SJCRH30 (cell line): ENCODE measurements around the gene PPP1R1C. TPM values are rescaled to one million over a fixed set of nuclear protein-coding genes. Genes with fewer than 3 reads are reported as not detected.
A peak's percentile ranks its signal among the peaks of the same experiment; 100 is the strongest.
"Not testable (repeated sequence)": the region's sequence is repeated elsewhere in the genome, so short reads cannot be mapped to it uniquely, and the experiment has no call there.

Experiments used
- DNase-seq, 2 experiments: peaks; one replicate each; pipeline ENCODE4 v3.0.0-alpha.2; 2015 to 2020
- H3K27ac ChIP-seq: fragments of 250-450 bp; sonication (Bioruptor Pico); 2 replicates; pipeline ENCODE4 v1.5.1; 2020; ENCODE audit warnings: mild to moderate bottlenecking, moderate library complexity
- H3K27me3 ChIP-seq: fragments of 250-450 bp; sonication (Bioruptor Pico); 2 replicates; pipeline ENCODE4 v1.5.1; 2020; ENCODE audit warnings: mild to moderate bottlenecking, moderate library complexity
- H3K36me3 ChIP-seq: fragments of 250-450 bp; sonication (Bioruptor Pico); 2 replicates; pipeline ENCODE4 v1.5.1; 2020; ENCODE audit warnings: mild to moderate bottlenecking, moderate library complexity
- H3K4me1 ChIP-seq: fragments of 250-450 bp; sonication (Bioruptor Pico); 2 replicates; pipeline ENCODE4 v1.5.1; 2020; ENCODE audit warnings: mild to moderate bottlenecking, moderate library complexity
- H3K4me3 ChIP-seq: fragments of 250-450 bp; sonication (Bioruptor Pico); 2 replicates; pipeline ENCODE4 v1.5.1; 2020; ENCODE audit warnings: mild to moderate bottlenecking, moderate library complexity
- H3K9me3 ChIP-seq: fragments of 250-450 bp; sonication (Bioruptor Pico); replicated peaks from 2 replicates; pipeline ENCODE4 v1.5.1; 2020; ENCODE audit warnings: mild to moderate bottlenecking, moderate library complexity
- total RNA-seq: library from RNA; depleted of rRNA; stranded (reverse); fragments of >200 nt; shearing (Covaris generic); gene quantifications from 2 replicates; pipeline ENCODE4 v1.2.3, GENCODE V29; 2014

The PPP1R1C gene
- total RNA-seq, 1 experiment from 2014 or later: not detected

DNA sequence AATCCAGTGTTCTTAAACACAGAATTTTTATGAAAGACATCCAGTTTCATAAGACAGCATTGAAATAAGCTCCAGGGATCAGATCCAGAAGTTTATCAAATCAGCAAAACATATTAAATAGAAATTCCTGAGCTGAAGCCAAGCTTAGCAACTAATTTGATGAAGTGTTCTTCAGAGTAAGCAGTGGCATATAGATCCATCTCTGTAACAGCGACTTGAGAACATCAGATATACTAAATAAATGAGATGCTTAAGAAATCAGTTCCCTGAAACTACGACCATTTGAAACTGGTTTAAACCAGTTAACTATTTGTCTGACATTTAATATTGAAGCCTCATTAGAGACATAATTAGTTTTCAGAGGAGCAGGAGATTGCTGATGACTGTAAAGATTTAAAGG, 34.1 kb downstream of the PPP1R1C start:
- Histone ChIP-seq H3K27ac (no peak overlapping the region), H3K27me3 (no peaks in the 10 kb centered on the region), H3K9me3 (peaks cover 5% of the 10 kb centered on the region)

DNA sequence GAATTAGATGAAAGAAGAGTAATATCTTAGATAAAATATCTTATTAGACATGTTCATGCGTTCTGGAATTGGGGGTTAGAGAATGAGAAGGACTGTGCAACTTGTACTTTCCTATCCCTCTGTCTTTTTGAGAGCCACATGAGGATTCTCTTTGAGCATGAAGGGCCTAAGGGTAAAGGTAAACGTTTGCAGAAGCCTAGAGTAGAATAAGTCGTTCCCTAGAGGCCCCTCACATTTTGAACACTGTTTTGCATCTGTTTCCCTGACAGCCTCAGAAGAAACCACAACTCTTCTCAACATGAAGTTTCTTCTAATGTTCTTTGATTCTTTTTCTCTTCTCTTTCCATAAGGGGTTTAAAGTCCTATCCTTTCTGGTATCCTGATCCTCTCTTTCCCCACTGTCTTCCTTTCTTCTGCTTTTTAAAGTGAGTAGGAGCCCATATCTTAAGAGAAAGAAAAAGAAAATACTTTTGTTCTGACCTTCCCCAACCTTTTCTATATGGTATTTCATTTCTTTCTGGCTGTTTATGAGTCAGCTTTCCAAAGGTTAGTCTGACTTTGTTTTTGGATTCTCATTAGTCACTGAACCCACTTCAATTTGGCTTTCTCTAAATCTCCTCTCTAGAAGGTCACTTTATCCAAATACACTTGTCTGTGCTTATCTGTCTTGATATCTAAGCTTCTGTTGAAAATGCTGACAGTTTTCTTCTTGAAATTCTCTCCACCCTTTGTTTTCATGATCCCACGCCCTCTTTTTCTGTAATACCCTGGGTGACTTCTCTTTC, 34.8 kb downstream of the PPP1R1C start:
- no peaks in the 10 kb centered on the region for H3K27me3 ChIP-seq
- DNase-seq: peak in 1 of 2 experiments; percentile 5
- no peak overlapping the region for H3K4me3 ChIP-seq
- no peaks in the 10 kb centered on the region for H3K36me3 ChIP-seq
- H3K27ac ChIP-seq: no peak overlapping the region
- H3K4me1 ChIP-seq: peaks cover 5% of the 10 kb centered on the region; the same call in 1 of the 2 replicates
- H3K9me3 ChIP-seq: peaks cover 5% of the 10 kb centered on the region

More for the DNA sequence above, 34.1 kb downstream of the PPP1R1C start:
- peaks cover 5% of the 10 kb centered on the region; the same call in 1 of the 2 replicates for H3K4me1 ChIP-seq
- DNase-seq: no peak
- no peak overlapping the region for H3K4me3 ChIP-seq
- H3K36me3 ChIP-seq: no peaks in the 10 kb centered on the region

DNA sequence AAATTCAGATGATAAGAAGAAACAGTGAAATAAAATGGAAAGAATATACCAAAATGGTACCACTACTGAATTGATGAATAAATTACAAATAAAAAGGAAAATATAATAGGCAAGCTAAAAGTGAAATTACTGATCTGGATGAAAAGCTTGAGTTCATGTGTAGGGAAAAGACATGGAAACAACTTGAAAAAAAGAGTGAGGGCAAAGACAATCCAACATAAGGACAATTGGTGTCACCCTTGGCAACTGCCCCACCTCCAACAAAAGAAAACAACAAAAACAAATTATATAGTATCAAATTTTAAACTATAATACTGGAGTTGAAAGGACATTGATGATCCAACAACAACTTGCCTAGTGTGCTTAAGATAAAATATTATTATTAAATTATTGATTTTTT, 37.6 kb downstream of the PPP1R1C start:
- H3K9me3 ChIP-seq: peaks cover 5% of the 10 kb centered on the region
- H3K36me3 ChIP-seq: no peaks in the 10 kb centered on the region
- H3K4me3 ChIP-seq: no peak overlapping the region
- no peak overlapping the region for H3K27ac ChIP-seq
- H3K4me1 ChIP-seq: peaks cover 5% of the 10 kb centered on the region; the same call in 1 of the 2 replicates
- no peaks in the 10 kb centered on the region for H3K27me3 ChIP-seq
- DNase-seq: no peak

DNA sequence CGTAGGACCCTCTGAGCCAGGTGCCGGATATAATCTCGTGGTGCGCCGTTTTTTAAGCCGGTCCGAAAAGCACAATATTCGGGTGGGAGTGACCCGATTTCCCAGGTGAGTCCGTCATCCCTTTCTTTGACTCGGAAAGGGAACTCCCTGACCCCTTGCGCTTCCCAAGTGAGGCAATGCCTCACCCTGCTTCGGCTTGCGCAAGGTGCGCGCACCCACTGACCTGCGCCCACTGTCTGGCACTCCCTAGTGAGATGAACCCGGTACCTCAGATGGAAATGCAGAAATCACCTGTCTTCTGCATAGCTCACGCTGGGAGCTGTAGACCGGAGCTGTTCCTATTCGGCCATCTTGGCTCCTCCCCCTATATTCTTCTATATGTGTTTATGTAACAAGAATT, 45.2 kb downstream of the PPP1R1C start:
- H3K27ac ChIP-seq, H3K36me3 ChIP-seq, H3K27me3 ChIP-seq, H3K4me1 ChIP-seq, H3K4me3 ChIP-seq, H3K9me3 ChIP-seq, DNase-seq: not testable (repeated sequence)

DNA sequence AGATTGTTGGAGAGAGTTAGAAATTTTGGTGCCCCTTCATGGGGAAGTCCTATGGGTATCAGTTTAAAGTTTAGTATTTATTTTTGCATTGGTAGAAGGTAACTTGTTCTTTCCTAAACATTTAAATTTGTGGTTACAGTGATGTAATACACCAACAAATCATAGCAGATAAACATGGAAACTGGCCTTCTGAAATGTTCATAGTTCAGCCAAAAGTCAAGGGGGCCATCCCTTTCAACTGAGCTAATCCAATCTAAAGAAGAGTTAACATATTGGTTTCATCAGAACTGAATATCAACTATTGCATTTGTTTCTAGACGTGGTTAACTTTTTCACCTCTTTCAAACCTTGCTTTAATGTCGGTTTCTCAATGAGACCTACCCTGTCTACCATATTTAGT, 46.3 kb downstream of the PPP1R1C start:
- H3K4me1 ChIP-seq: no peaks in the 10 kb centered on the region
- no peak overlapping the region for H3K27ac ChIP-seq
- H3K36me3 ChIP-seq: no peaks in the 10 kb centered on the region
- no peak overlapping the region for H3K4me3 ChIP-seq
- no peak for DNase-seq
- H3K27me3 ChIP-seq: no peaks in the 10 kb centered on the region
- no peaks in the 10 kb centered on the region for H3K9me3 ChIP-seq

DNA sequence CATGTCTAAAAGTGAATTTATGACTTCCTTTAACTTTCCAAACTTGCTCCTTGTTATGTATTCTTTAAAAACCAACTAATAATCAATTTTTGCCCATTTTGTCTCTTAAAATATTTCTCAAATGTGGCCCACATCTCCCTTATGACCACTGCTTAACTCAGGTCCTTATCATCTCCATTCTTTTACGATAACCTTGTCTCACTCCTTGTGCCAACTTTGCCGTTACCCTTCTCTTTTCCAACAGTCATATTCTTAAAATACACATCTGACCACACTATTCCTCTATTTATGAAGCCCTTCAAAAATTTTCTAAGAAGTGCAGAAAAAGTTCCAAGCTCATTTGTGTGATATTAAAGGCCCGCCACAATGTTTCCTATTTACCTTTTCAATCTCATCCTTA, 47.8 kb downstream of the PPP1R1C start:
- no peak overlapping the region for H3K4me3 ChIP-seq
- H3K27me3 ChIP-seq: no peaks in the 10 kb centered on the region
- no peaks in the 10 kb centered on the region for H3K9me3 ChIP-seq
- H3K36me3 ChIP-seq: no peaks in the 10 kb centered on the region
- peaks cover 4% of the 10 kb centered on the region for H3K4me1 ChIP-seq
- H3K27ac ChIP-seq: no peak overlapping the region
- no peak for DNase-seq

DNA sequence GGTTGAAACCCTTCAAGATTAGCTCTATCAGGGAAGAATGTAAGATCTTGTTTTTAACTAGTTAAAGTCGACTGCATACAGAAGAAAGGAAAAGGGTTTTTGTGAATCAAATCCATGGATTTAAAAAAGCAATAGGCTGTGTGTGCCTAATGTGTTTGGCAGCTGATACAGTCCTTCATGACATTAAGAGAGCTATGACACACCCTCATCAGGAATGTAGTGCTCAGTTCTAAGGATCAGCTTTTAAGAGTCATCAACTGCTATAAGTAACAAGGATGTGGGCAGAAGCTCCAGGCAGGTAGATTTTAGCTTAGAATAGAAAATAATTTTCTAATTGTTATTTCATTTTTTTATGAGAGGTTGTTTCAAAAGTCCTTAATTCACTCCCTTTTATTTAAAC, 52.9 kb downstream of the PPP1R1C start:
- Histone ChIP-seq H3K36me3 (no peaks in the 10 kb centered on the region), H3K27me3 (no peaks in the 10 kb centered on the region), H3K4me3 (no peak overlapping the region), H3K4me1 (peaks cover 16% of the 10 kb centered on the region), H3K27ac (peak overlapping the region; percentile 47), H3K9me3 (peaks cover 5% of the 10 kb centered on the region; the same call in 1 of the 2 replicates)
- DNase-seq: peak; percentile 14 to 57

DNA sequence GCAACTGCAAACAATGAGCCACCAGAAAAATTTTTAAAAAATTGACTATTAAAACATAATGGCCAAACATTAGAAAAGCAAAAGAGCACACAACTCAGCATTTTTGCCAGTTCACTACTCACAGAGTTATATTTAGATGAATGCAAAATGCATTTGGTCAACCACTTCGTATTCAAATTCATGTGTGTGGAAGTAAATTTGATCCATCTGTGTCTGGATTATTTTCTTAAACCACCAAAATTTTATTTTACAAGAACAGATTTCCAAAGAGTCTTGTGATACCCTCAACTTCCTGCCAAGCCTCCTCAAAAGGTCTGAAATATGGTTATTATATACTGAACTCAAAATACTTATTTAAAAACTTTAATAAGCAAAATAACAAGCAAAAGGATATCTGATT, 57.4 kb downstream of the PPP1R1C start:
- DNase-seq: no peak
- no peak overlapping the region for H3K4me3 ChIP-seq
- H3K27me3 ChIP-seq: no peaks in the 10 kb centered on the region

DNA sequence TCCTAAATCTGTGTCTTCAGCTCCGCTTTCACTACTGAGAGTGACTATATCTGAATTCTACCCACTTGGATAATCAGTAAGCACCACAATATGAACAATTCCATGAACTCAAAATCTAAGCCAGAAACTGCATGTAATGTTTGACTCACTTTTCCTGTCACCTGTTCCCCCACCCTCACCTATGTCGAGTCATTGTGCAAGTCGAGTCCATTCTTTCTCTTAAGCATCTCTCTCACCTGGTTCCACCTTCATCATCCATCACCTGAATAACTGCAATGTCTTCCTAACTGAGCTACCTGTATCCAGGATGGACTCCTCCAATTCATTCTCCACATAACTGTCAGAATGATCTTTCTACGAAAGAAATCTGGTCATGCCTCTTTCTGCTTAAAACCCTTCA, 58.2 kb downstream of the PPP1R1C start:
- Histone ChIP-seq H3K27ac (no peak overlapping the region), H3K4me1 (peaks cover 8% of the 10 kb centered on the region), H3K36me3 (no peaks in the 10 kb centered on the region), H3K27me3 (no peaks in the 10 kb centered on the region), H3K4me3 (no peak overlapping the region), H3K9me3 (peaks cover 3% of the 10 kb centered on the region; the same call in 1 of the 2 replicates)
- DNase-seq: no peak

More for the DNA sequence above, 57.4 kb downstream of the PPP1R1C start:
- Histone ChIP-seq H3K4me1 (peaks cover 16% of the 10 kb centered on the region), H3K27ac (no peak overlapping the region), H3K9me3 (peaks cover 5% of the 10 kb centered on the region; the same call in 1 of the 2 replicates), H3K36me3 (no peaks in the 10 kb centered on the region)

DNA sequence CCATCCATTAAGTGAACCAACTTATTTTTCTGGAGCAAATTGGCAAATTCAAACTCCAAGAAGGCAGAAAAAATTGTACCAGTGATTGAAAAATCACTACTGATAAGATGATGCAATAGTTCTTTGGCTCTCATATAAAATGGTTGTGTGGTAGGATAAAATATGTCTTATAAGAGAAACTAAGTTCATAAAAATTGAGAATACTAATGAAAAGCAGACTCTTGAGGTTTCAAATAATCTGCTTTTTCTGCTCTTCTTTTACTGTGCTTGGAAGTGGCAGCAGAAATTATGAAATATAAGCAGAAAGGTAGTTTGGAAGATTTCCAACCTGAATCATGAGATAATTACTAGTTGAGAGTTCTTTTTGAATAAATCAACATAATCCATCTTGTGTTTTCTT, 61.9 kb downstream of the PPP1R1C start:
- Histone ChIP-seq H3K27ac (no peak overlapping the region), H3K4me1 (no peaks in the 10 kb centered on the region; the same call in 1 of the 2 replicates), H3K27me3 (no peaks in the 10 kb centered on the region), H3K36me3 (no peaks in the 10 kb centered on the region), H3K9me3 (no peaks in the 10 kb centered on the region), H3K4me3 (no peak overlapping the region)
- DNase-seq: no peak

DNA sequence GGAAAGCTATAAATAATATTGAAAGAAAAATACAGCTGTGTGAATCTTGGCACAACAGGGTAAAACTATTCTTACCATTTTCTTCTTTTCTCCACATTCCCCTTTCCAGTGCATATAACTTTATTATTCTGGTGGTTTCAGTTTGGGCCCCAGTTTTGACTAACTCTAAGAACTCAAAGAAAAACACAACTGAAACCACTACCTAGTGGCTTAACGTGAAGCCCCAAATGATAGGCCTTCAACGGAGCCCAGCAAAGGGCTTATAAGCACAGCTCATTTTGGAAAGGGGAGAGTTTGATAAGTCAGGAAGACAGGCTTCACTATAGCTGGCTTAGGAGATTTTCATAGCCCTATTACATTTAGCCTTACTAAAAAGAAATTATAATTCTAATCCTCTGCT, 62.4 kb downstream of the PPP1R1C start:
- H3K27ac ChIP-seq: no peak overlapping the region
- no peaks in the 10 kb centered on the region for H3K9me3 ChIP-seq
- no peaks in the 10 kb centered on the region for H3K27me3 ChIP-seq
- H3K4me1 ChIP-seq: no peaks in the 10 kb centered on the region
- no peaks in the 10 kb centered on the region for H3K36me3 ChIP-seq
- H3K4me3 ChIP-seq: no peak overlapping the region
- no peak for DNase-seq

DNA sequence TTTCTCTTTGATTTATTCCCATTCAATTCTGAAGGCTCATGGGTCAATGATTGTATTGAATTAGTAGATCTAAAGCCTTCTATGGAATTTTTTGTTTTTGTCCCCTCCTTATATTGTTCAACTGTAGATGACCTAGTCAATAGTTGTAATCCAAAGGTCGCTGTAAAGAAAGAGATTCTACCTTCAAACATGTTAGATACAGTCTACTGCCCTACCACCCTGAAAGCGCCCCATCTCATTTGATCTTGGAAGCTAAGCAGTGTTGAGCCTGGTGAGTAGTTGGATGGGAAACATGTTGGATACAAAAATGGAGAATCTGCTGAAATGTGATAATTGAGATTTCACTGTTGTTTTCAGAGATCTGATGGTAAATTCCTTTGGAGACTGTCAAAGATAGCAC, 63.0 kb downstream of the PPP1R1C start:
- Histone ChIP-seq H3K4me3 (no peak overlapping the region), H3K27me3 (no peaks in the 10 kb centered on the region), H3K4me1 (no peaks in the 10 kb centered on the region), H3K27ac (no peak overlapping the region), H3K36me3 (no peaks in the 10 kb centered on the region), H3K9me3 (no peaks in the 10 kb centered on the region)
- DNase-seq: no peak

DNA sequence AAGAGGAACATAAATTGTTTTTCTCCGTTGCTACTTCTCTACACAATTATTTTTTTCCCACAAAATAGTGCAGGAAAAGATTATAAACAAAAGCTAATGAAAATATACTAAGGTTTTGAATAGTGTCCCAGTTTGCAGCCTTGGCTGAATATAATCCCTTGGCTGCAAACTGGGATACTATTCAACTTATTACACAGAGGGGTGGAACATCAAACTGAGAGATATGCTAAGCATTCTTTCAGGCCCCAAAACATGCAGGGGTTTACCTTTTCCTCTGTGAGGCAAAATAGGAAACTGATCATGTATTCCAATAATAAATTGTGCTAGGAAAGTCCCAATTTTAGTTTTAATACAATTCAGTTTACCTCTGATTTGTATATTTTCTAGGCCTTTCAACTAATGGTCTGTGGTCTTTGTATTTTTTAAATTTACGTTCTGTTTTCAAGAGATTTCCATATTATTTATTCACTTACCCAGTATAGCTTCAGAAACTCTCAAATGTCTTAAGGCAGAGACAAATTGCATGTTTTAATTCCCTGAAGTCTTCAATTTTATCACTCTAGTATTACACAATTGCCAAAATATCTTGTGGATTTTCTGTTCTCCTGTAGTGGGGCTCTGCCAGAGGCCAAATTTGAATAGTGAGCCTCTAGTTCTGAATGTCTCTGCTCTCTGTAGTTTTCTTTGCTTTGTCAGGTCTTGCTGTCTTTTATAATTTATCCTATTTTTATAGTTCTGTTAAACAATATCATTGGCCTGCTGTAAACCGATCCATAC, 63.9 kb downstream of the PPP1R1C start:
- H3K9me3 ChIP-seq: no peaks in the 10 kb centered on the region
- no peak overlapping the region for H3K27ac ChIP-seq
- no peak for DNase-seq

DNA sequence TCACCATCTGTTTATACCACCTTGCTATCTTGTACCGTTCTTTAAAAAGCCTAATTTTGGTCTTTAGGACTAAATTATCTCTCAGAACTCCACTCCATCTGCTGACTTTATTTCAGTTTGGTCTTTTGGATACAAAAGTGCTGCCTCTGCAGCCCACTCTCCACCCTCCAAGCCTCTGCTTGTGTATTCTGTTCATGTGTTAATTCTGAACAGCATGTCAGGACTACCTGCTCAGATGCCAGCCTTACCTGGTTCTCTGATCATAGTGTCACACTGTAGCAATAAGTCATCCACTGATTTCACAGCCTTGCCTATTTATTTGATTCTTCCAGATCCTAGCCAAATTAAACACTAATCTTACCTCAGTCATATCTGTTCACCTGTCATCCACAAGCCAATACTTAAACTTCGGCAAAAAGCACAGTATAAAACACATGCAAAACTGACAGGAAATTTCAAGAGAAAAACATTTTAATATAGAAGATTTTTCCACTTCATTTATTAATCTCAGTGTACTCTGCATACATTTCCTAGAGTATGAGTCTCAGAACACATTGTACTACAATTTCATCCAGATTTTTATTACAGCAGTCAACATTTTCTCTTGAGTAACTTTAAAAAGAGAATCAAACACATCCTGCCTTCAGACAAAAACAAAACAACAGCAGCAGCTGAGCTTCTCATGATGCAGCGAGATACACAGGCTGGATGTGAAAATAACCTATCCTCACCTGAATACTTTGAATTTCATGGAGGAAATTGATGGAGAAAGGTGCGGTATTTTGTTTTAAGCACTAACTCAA, 64.9 kb downstream of the PPP1R1C start:
- Histone ChIP-seq H3K27me3 (no peaks in the 10 kb centered on the region), H3K36me3 (no peaks in the 10 kb centered on the region), H3K4me3 (no peak overlapping the region), H3K9me3 (no peaks in the 10 kb centered on the region), H3K4me1 (no peaks in the 10 kb centered on the region), H3K27ac (no peak overlapping the region)
- no peak for DNase-seq

More for the DNA sequence above, 63.9 kb downstream of the PPP1R1C start:
- H3K27me3 ChIP-seq: no peaks in the 10 kb centered on the region
- H3K4me1 ChIP-seq: no peaks in the 10 kb centered on the region
- H3K36me3 ChIP-seq: no peaks in the 10 kb centered on the region
- H3K4me3 ChIP-seq: no peak overlapping the region

DNA sequence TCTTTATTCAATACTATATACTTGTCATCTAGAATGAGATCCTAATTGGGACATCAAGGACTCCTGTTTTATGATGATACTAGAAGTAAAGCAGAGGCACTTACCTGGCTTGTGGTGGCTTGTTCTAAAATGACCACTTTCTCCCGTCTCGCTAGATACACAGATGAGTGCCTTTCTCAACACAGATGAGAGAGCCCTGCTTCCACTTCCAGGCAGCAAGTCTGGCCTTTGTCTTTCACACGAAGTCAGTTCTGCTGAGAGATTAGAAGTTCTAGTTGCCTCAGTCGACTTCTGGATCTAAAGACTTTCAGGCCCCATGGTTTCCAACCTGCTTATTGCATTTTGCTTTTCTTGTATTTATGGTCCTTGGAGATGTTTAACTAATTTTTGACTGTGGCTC, 70.3 kb downstream of the PPP1R1C start:
- no peak for DNase-seq
- Histone ChIP-seq H3K4me3 (no peak overlapping the region), H3K36me3 (no peaks in the 10 kb centered on the region)

More for the DNA sequence above, 70.3 kb downstream of the PPP1R1C start:
- no peak overlapping the region for H3K27ac ChIP-seq
- no peaks in the 10 kb centered on the region for H3K4me1 ChIP-seq
- no peaks in the 10 kb centered on the region for H3K9me3 ChIP-seq
- H3K27me3 ChIP-seq: no peaks in the 10 kb centered on the region
